Liver (tissue), 9 donors: ENCODE results near the gene FAM53B. TPM values are rescaled to one million over a fixed set of nuclear protein-coding genes. Genes with fewer than 3 reads are reported as not detected.
"Not testable (repeated sequence)": the region's sequence is repeated elsewhere in the genome, so short reads cannot be mapped to it uniquely, and the experiment has no call there.

Experiments
- DNase-seq: peaks from one replicate; pipeline ENCODE4 v3.0.0-alpha.2; 2017; ENCODE audit warnings: low spot score
- H3K27ac ChIP-seq, 2 donors: one replicate each; pipeline ENCODE4 v1.7.0; 2013; ENCODE audit warnings: inconsistent platforms in 2 of 2, low read length in 2 of 2, control low read depth in 1 of 2, low read depth in 1 of 2, mild to moderate bottlenecking in 1 of 2
- H3K27me3 ChIP-seq, 4 donors: one replicate each; pipeline versions ENCODE4 v1.6.1 to v1.7.0; 2013; ENCODE audit warnings: low read length in 3 of 4, inconsistent platforms in 1 of 4, mild to moderate bottlenecking in 1 of 4, moderate library complexity in 1 of 4; ENCODE audit not compliant: control insufficient read depth in 4 of 4, insufficient read depth in 4 of 4
- H3K36me3 ChIP-seq, 4 donors: one replicate each; pipeline versions ENCODE4 v1.6.1 to v1.7.0; 2013; ENCODE audit warnings: low read length in 3 of 4, mild to moderate bottlenecking in 3 of 4, low read depth in 1 of 4, moderate library complexity in 1 of 4; ENCODE audit not compliant: control insufficient read depth in 4 of 4, insufficient read depth in 3 of 4
- H3K4me1 ChIP-seq, 4 donors: one replicate each; pipeline versions ENCODE4 v1.6.1 to v1.7.0; 2013; ENCODE audit warnings: low read length in 3 of 4, mild to moderate bottlenecking in 3 of 4, moderate library complexity in 1 of 4; ENCODE audit not compliant: control insufficient read depth in 4 of 4, insufficient read depth in 4 of 4
- H3K4me3 ChIP-seq, 3 donors: one replicate each; pipeline versions ENCODE4 v1.6.1 to v1.7.0; 2013; ENCODE audit warnings: low read length in 3 of 3, control low read depth in 1 of 3, low read depth in 1 of 3, mild to moderate bottlenecking in 1 of 3
- H3K9ac ChIP-seq, 2 donors: one replicate each; pipeline ENCODE4 v1.7.0; 2013; ENCODE audit warnings: low read length in 2 of 2, mild to moderate bottlenecking in 2 of 2, moderate library complexity in 2 of 2, control low read depth in 1 of 2, low read depth in 1 of 2
- H3K9me3 ChIP-seq, 4 donors: one replicate each; pipeline versions ENCODE4 v1.6.1 to v1.7.0; 2013; ENCODE audit warnings: low read length in 3 of 4; ENCODE audit not compliant: control insufficient read depth in 4 of 4
- ATF3 ChIP-seq: IDR thresholded peaks from 2 replicates; pipeline ENCODE4 v1.6.1; 2016; ENCODE audit warnings: antibody characterized with exemption
- CTCF ChIP-seq: fragments of 150-350 bp; IDR thresholded peaks from 2 replicates; pipeline ENCODE4 v1.5.1; 2017; ENCODE audit warnings: improper control_type of control experiment, low read depth, low read length; ENCODE audit not compliant: missing input control
- FOXA2 ChIP-seq: IDR thresholded peaks from 2 replicates; pipeline ENCODE4 v1.6.1; 2016; ENCODE audit warnings: antibody characterized with exemption
- GABPA ChIP-seq, 2 donors: IDR thresholded peaks in 1 of 2; conservative IDR thresholded peaks in 1 of 2; 2 replicates each; pipeline ENCODE4 v1.6.1; 2016; ENCODE audit warnings: antibody characterized with exemption in 2 of 2, mild to moderate bottlenecking in 1 of 2, moderate library complexity in 1 of 2
- HNF4G ChIP-seq: IDR thresholded peaks from 2 replicates; pipeline ENCODE4 v1.6.1; 2016; ENCODE audit warnings: antibody characterized with exemption
- JUND ChIP-seq, 2 donors: IDR thresholded peaks; 2 replicates each; pipeline ENCODE4 v1.6.1; 2016; ENCODE audit warnings: antibody characterized with exemption in 2 of 2
- MAX ChIP-seq: IDR thresholded peaks from 2 replicates; pipeline ENCODE4 v1.6.1; 2016; ENCODE audit warnings: antibody characterized with exemption
- NR2F2 ChIP-seq: IDR thresholded peaks from 2 replicates; pipeline ENCODE4 v1.6.1; 2016; ENCODE audit warnings: antibody characterized with exemption
- RAD21 ChIP-seq, 2 donors: IDR thresholded peaks; 2 replicates each; pipeline ENCODE4 v1.6.1; 2016; ENCODE audit warnings: antibody characterized with exemption in 2 of 2, mild to moderate bottlenecking in 2 of 2
- RXRA ChIP-seq, 2 donors: IDR thresholded peaks; 2 replicates each; pipeline ENCODE4 v1.6.1; 2017 to 2018; ENCODE audit warnings: antibody characterized with exemption in 2 of 2, mild to moderate bottlenecking in 1 of 2
- SP1 ChIP-seq: IDR thresholded peaks from 2 replicates; pipeline ENCODE4 v1.6.1; 2018; ENCODE audit warnings: antibody characterized with exemption, mild to moderate bottlenecking
- YY1 ChIP-seq: IDR thresholded peaks from 2 replicates; pipeline ENCODE4 v1.6.1; 2016; ENCODE audit warnings: antibody characterized with exemption, mild to moderate bottlenecking
- ZBTB33 ChIP-seq: IDR thresholded peaks from 2 replicates; pipeline ENCODE4 v1.6.1; 2016; ENCODE audit warnings: antibody characterized with exemption
- WGBS: extraction: QIAGEN DNeasy Blood & Tissue Kit; methylation state at CpG from one replicate; pipeline ENCODE4 v1.1.7; 2013; 5-methylcytosine and 5-hydroxymethylcytosine counted together
- polyA plus RNA-seq, 2 donors: library from polyadenylated mRNA; stranded (reverse) in 1 of 2; unstranded in 1 of 2; fragments of 200-250 nt in 1 of 2; fragments of >200 nt in 1 of 2; fragmentation: Nextera tagmentation in 1 of 2; extraction: Ambion mirVana in 1 of 2; gene quantifications; one replicate each; pipeline versions ENCODE4 v1.2.1 to v1.2.3, GENCODE V29; 2013 to 2015
- total RNA-seq, 2 donors: library from RNA; depleted of rRNA; stranded (reverse); fragments of >200 nt; gene quantifications; one replicate each; pipeline ENCODE4 v1.2.3, GENCODE V29; 2014
- donor health status: healthy.
- donor health status: healthy.
- donor health status: healthy.
- donor health status: healthy.
- donor health status: healthy.

The FAM53B gene
- total and polyA plus RNA-seq, 4 donors, result 1.1 to 24.0 (median 6.3) TPM

- TF ChIP-seq GABPA (IDR thresholded peaks at IDR 0.05 in 1 of 2, conservative IDR thresholded peaks at IDR 0.05 in 1 of 2), result no peak
These were observed 2.8 kb upstream of the FAM53B start (continued) for GRCh38 chr10:124746992-124747391.

GRCh38 chr10:124746447-124746846 is 2.3 kb upstream of the FAM53B start:
- WGBS, result 93% methylated on average over 8 of the region's 8 CpGs
- not testable (repeated sequence) for H3K4me3 ChIP-seq, H3K27me3 ChIP-seq, H3K36me3 ChIP-seq, H3K9me3 ChIP-seq, H3K9ac ChIP-seq, DNase-seq, H3K27ac ChIP-seq
- peaks cover 2 to 24% (median 21%) of the 10 kb centered on the region in 4 donors for H3K4me1 ChIP-seq

GRCh38 chr10:124745673-124746072 is 1.5 kb upstream of the FAM53B start:
- WGBS, result 46% methylated on average over 3 of the region's 3 CpGs
- Histone ChIP-seq H3K36me3 (peaks cover 0 to 3% (median under 1%) of the 10 kb centered on the region in 4 donors), H3K4me3 (no peak overlapping the region), H3K9ac (no peak overlapping the region), H3K27ac (no peak overlapping the region), H3K27me3 (no peaks in the 10 kb centered on the region), H3K4me1 (peaks cover 4 to 31% (median 29%) of the 10 kb centered on the region in 4 donors), H3K9me3 (no peaks in the 10 kb centered on the region)
- no peak for DNase-seq
- TF ChIP-seq CTCF (peak; percentile 41), HNF4G (no peak), YY1 (peak; percentile 14), RAD21 (IDR thresholded peaks at IDR 0.05) (peak; percentile 74 to 77), FOXA2 (no peak), NR2F2 (peak; percentile 11)

- no peak for DNase-seq
These were observed 1.1 kb upstream of the FAM53B start for GRCh38 chr10:124745252-124745651.

More at GRCh38 chr10:124745252-124745651, 1.1 kb upstream of the FAM53B start:
- peaks cover 4 to 35% (median 32%) of the 10 kb centered on the region in 4 donors for H3K4me1 ChIP-seq
- peak overlapping the region in 1 of 2 donors; percentile 54 for H3K9ac ChIP-seq
- H3K4me3 ChIP-seq, result no peak overlapping the region
- TF ChIP-seq RXRA (IDR thresholded peaks at IDR 0.05) (no peak), ATF3 (no peak), RAD21 (IDR thresholded peaks at IDR 0.05) (no peak), SP1 (no peak), CTCF (no peak), JUND (IDR thresholded peaks at IDR 0.05) (no peak), ZBTB33 (no peak), MAX (no peak), HNF4G (no peak)
- H3K27me3 ChIP-seq, result no peaks in the 10 kb centered on the region
- peaks cover 0 to 3% (median under 1%) of the 10 kb centered on the region in 4 donors for H3K36me3 ChIP-seq
- peak overlapping the region in 1 of 2 donors; percentile 60 for H3K27ac ChIP-seq
- H3K9me3 ChIP-seq, result no peaks in the 10 kb centered on the region
- 79% methylated on average over 4 of the region's 4 CpGs for WGBS
